ENCODE results near the gene CCNE1. TPM values are rescaled to one million over a fixed set of nuclear protein-coding genes. Genes with fewer than 3 reads are reported as not detected.
"Not testable (repeated sequence)": the region's sequence is repeated elsewhere in the genome, so short reads cannot be mapped to it uniquely, and the experiment has no call there.

CCNE1 gene
- total and polyA plus RNA-seq, 3 experiments from 2014 or later = 1.3 to 33.9 (median 30.3) TPM

DNA sequence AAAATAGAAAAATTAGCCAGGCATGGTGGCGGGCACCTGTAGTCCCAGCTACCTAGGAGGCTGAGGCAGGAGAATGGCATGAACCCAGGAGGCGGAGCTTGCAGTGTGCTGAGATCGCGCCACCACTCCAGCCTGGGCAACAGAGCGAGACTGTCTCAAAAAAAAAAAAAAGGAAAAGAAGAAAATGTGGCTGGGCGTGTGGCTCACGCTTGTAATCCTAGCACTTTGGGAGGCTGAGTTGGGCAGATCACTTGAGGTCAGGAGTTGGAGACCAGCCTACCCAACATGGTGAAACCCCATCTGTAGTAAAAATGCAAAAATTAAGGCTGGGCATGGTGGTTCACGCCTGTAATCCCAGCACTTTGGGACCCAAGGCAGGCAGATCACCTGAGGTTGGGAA lies 13.5 kb downstream of the CCNE1 start:
- H3K36me3 ChIP-seq (ENCODE audit: insufficient read depth, low read length); H3K4me1 ChIP-seq (ENCODE audit: insufficient read depth, low read length); H3K4me3 Mint-ChIP-seq; H3K27ac ChIP-seq (ENCODE audit: low read depth, low read length); H3K4me1 Mint-ChIP-seq; DNase-seq; CTCF ChIA-PET; H3K4me3 ChIP-seq (ENCODE audit: low read length); H3K27me3 Mint-ChIP-seq; H3K27me3 ChIP-seq (ENCODE audit: insufficient read depth, low read length, poor library complexity, severe bottlenecking); H3K9me3 Mint-ChIP-seq; H3K9me3 ChIP-seq (ENCODE audit: low read length); POLR2A ChIA-PET; H3K27ac Mint-ChIP-seq: not testable (repeated sequence)
- H3K36me3 Mint-ChIP-seq = peaks cover 0 to 13% (median 8%) of the 10 kb centered on the region in 3 donors

DNA sequence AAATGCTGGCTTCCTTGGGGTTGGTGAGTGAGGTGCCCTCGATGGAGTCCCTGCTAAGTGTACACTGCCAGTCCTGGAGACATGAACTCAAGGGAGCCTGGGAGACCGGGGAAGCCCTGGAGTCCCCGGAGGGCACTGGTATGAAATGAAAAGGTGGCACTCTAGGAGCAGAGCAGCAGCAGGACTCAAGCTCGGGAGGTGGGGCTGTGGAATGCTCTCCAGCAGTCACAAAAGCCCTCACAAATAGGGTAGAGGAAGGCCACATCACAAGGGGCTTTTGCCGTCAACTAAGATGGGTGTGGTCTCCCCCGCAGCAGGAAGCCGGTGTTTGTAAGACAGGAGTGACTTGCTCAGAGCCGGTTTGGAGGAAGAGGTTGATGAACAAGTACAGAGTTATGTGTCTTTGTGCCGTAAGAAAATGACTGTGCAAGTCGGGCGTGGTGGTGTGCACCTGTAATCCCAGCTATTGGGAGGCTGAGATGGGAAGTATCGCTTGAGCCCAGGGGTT lies 19.3 kb downstream of the CCNE1 start:
- ChIA-PET CTCF (interaction anchor here (1.3 to 2.5 kb wide), 2 partner anchors 13 to 71 kb away, joined by 4 to 8 read pairs; no protein-coding TSS in a partner anchor), POLR2A (no interaction called here)
- Mint-ChIP-seq H3K27me3 (no peaks in the 10 kb centered on the region), H3K4me3 (peak overlapping the region; percentile 33 to 87 (median 82)), H3K4me1 (peaks cover 26 to 31% (median 27%) of the 10 kb centered on the region in 3 donors), H3K36me3 (no peaks in the 10 kb centered on the region), H3K9me3 (no peaks in the 10 kb centered on the region), H3K27ac (peak overlapping the region; percentile 65 to 97 (median 93))
- DNase-seq = peak in 4 of 5 donors; percentile 21 to 86 (median 70)
- Histone ChIP-seq H3K36me3 (ENCODE audit: insufficient read depth, low read length) (no peaks in the 10 kb centered on the region), H3K27ac (ENCODE audit: low read depth, low read length) (no peak overlapping the region), H3K4me1 (ENCODE audit: insufficient read depth, low read length) (peaks cover 40% of the 10 kb centered on the region), H3K27me3 (ENCODE audit: insufficient read depth, low read length, poor library complexity, severe bottlenecking) (no peaks in the 10 kb centered on the region), H3K4me3 (ENCODE audit: low read length) (peak overlapping the region; percentile 58), H3K9me3 (ENCODE audit: low read length) (no peaks in the 10 kb centered on the region)

DNA sequence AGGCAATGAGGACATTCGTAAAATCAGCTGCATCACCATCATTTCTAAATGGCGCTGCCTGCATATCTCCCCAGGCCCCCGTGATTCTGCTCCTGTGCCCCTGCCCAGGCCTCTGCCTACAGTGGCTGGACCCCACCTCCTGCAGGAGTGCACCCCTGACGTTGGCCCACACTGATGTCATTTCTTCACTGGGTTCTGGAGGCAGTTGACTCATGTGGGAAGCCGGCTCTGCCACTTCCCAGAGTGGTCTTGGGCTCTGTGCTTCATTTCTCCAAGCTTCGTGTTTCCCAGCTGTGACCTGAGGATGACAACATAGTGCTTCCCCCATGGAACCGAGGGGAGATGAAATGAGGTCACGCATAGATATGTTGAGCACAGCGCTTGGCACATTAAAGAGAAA lies 19.9 kb downstream of the CCNE1 start:
- no peak overlapping the region for H3K27ac ChIP-seq (ENCODE audit: low read depth, low read length)
- Mint-ChIP-seq H3K36me3 (no peaks in the 10 kb centered on the region), H3K27ac (peak overlapping the region; percentile 65 to 97 (median 93)), H3K27me3 (no peaks in the 10 kb centered on the region), H3K4me3 (peak overlapping the region; percentile 33 to 87 (median 82)), H3K4me1 (peaks cover 28 to 35% (median 32%) of the 10 kb centered on the region in 3 donors), H3K9me3 (no peaks in the 10 kb centered on the region)
- CTCF ChIA-PET = interaction anchor here (0.9 to 2.5 kb wide), 4 partner anchors 12 to 115 kb away, joined by 3 to 8 read pairs (median 4); no protein-coding TSS in a partner anchor
- H3K36me3 ChIP-seq (ENCODE audit: insufficient read depth, low read length) = no peaks in the 10 kb centered on the region
- no peak for DNase-seq
- POLR2A ChIA-PET = no interaction called here
- H3K4me1 ChIP-seq (ENCODE audit: insufficient read depth, low read length) = peaks cover 45% of the 10 kb centered on the region
- no peaks in the 10 kb centered on the region for H3K27me3 ChIP-seq (ENCODE audit: insufficient read depth, low read length, poor library complexity, severe bottlenecking)
- H3K9me3 ChIP-seq (ENCODE audit: low read length) = no peaks in the 10 kb centered on the region
- peak overlapping the region; percentile 58 for H3K4me3 ChIP-seq (ENCODE audit: low read length)

- H3K27ac ChIP-seq (ENCODE audit: low read depth, low read length) = no peak overlapping the region
- H3K4me1 ChIP-seq (ENCODE audit: insufficient read depth, low read length) = peaks cover 56% of the 10 kb centered on the region
- H3K36me3 ChIP-seq (ENCODE audit: insufficient read depth, low read length) = no peaks in the 10 kb centered on the region
- H3K27me3 Mint-ChIP-seq = peaks cover 0 to 3% of the 10 kb centered on the region in 2 donors
- no peaks in the 10 kb centered on the region for H3K36me3 Mint-ChIP-seq
- H3K4me3 ChIP-seq (ENCODE audit: low read length) = no peak overlapping the region
- DNase-seq = no peak
- no peaks in the 10 kb centered on the region for H3K9me3 Mint-ChIP-seq
- ChIA-PET POLR2A (no interaction called here), CTCF (interaction anchor here (1.3 to 2.5 kb wide), 3 partner anchors 11 to 116 kb away, joined by 5 to 8 read pairs (median 5); no protein-coding TSS in a partner anchor)
- H3K4me1 Mint-ChIP-seq = peaks cover 37 to 46% (median 43%) of the 10 kb centered on the region in 3 donors
- no peaks in the 10 kb centered on the region for H3K9me3 ChIP-seq (ENCODE audit: low read length)
- H3K4me3 Mint-ChIP-seq = no peak overlapping the region
- peak overlapping the region in 1 of 8 donors; percentile 38 for H3K27ac Mint-ChIP-seq
- no peaks in the 10 kb centered on the region for H3K27me3 ChIP-seq (ENCODE audit: insufficient read depth, low read length, poor library complexity, severe bottlenecking)
Measured at GRCh38 chr19:29832801-29833200, 21.0 kb downstream of the CCNE1 start.

DNA sequence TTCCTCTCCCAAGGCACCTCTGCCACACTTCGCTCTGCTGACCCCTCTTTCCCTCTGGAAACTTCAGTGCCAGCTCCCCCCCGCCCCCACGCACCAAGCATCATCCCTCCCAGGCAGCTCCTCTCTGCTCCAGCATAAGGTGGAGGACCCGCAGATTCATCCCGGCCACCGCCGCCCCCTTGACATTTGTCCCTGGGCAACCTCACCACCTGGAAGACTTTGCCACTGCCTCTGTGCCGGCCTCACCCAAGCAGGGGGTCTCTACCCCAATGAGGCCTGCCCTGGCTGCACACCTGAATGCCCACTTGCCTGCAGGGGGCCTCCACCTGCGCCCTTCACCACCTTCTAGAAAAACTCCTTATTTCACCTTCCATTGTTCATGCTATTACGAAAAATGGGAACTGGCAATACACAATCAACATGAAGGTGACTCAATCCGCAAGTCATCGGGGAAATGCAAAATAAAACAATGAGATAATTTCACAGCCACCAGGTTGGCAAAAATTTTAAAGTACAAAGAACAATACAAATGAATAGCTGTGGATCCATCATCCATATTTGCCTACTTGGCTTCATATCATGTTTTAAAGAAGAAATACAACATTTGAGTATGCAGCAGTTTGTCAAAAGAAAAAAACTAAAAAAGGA lies 21.9 kb downstream of the CCNE1 start:
- Histone ChIP-seq H3K27ac (ENCODE audit: low read depth, low read length) (no peak overlapping the region), H3K4me1 (ENCODE audit: insufficient read depth, low read length) (peaks cover 59% of the 10 kb centered on the region), H3K36me3 (ENCODE audit: insufficient read depth, low read length) (no peaks in the 10 kb centered on the region), H3K4me3 (ENCODE audit: low read length) (no peak overlapping the region), H3K9me3 (ENCODE audit: low read length) (no peaks in the 10 kb centered on the region), H3K27me3 (ENCODE audit: insufficient read depth, low read length, poor library complexity, severe bottlenecking) (no peaks in the 10 kb centered on the region)
- Mint-ChIP-seq H3K27me3 (peaks cover 0 to 3% of the 10 kb centered on the region in 2 donors), H3K27ac (peak overlapping the region in 4 of 8 donors; percentile 19 to 68 (median 44)), H3K4me1 (peaks cover 37 to 48% (median 46%) of the 10 kb centered on the region in 3 donors), H3K4me3 (peak overlapping the region in 2 of 7 donors; percentile 19 to 79), H3K36me3 (no peaks in the 10 kb centered on the region), H3K9me3 (no peaks in the 10 kb centered on the region)
- CTCF ChIA-PET = interaction anchor here (2.1 kb wide), 1 partner anchor 74 kb away, joined by 5 read pairs; no protein-coding TSS in a partner anchor
- DNase-seq = no peak
- POLR2A ChIA-PET = no interaction called here

- Histone ChIP-seq H3K9me3 (ENCODE audit: low read length) (no peaks in the 10 kb centered on the region), H3K4me1 (ENCODE audit: insufficient read depth, low read length) (peaks cover 58% of the 10 kb centered on the region), H3K36me3 (ENCODE audit: insufficient read depth, low read length) (no peaks in the 10 kb centered on the region), H3K27ac (ENCODE audit: low read depth, low read length) (no peak overlapping the region), H3K27me3 (ENCODE audit: insufficient read depth, low read length, poor library complexity, severe bottlenecking) (no peaks in the 10 kb centered on the region), H3K4me3 (ENCODE audit: low read length) (no peak overlapping the region)
- DNase-seq = no peak
- Mint-ChIP-seq H3K4me1 (peaks cover 37 to 46% (median 43%) of the 10 kb centered on the region in 3 donors), H3K9me3 (no peaks in the 10 kb centered on the region), H3K27me3 (peaks cover 0 to 3% of the 10 kb centered on the region in 2 donors), H3K36me3 (no peaks in the 10 kb centered on the region), H3K27ac (no peak overlapping the region), H3K4me3 (peak overlapping the region in 1 of 7 donors; percentile 35)
- POLR2A ChIA-PET = interaction anchor here (0.7 kb wide), 1 partner anchor 169 kb away, joined by 14 read pairs; no protein-coding TSS in a partner anchor
- CTCF ChIA-PET = interaction anchor here (0.6 to 2.1 kb wide), 2 partner anchors 35 to 76 kb away, joined by 3 to 5 read pairs; no protein-coding TSS in a partner anchor
Measured at GRCh38 chr19:29834991-29835846, 23.4 kb downstream of the CCNE1 start.

DNA sequence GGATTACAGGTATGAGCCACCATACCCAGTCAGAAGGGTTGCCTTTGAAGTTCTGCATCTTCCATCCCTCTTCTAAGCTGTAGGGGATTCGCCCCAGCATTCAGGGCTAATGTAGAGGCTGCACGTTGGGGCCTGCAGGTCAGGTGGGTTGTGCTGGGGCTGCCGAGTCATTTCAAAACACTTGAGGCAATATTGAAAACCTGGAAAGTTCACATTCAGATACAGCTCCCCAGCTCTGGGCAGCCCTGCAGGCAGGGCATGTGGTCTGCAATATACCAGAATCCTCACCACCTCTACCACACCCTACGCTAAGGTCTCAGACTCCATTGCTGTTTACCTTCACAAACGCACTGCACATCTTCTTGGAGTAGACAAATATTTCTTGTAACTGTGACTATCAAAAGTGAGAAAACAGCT lies 24.6 kb downstream of the CCNE1 start:
- Mint-ChIP-seq H3K9me3 (no peaks in the 10 kb centered on the region), H3K4me3 (peak overlapping the region in 1 of 7 donors; percentile 26), H3K4me1 (peaks cover 26 to 34% (median 31%) of the 10 kb centered on the region in 3 donors), H3K27ac (peak overlapping the region in 4 of 8 donors; percentile 23 to 95 (median 88)), H3K36me3 (no peaks in the 10 kb centered on the region), H3K27me3 (peaks cover 0 to 6% of the 10 kb centered on the region in 2 donors)
- Histone ChIP-seq H3K27ac (ENCODE audit: low read depth, low read length) (no peak overlapping the region), H3K4me3 (ENCODE audit: low read length) (no peak overlapping the region), H3K27me3 (ENCODE audit: insufficient read depth, low read length, poor library complexity, severe bottlenecking) (no peaks in the 10 kb centered on the region), H3K9me3 (ENCODE audit: low read length) (no peaks in the 10 kb centered on the region), H3K36me3 (ENCODE audit: insufficient read depth, low read length) (no peaks in the 10 kb centered on the region), H3K4me1 (ENCODE audit: insufficient read depth, low read length) (peaks cover 46% of the 10 kb centered on the region)
- CTCF ChIA-PET = no interaction called here
- POLR2A ChIA-PET = no interaction called here
- no peak for DNase-seq

Measured in CD8-positive, alpha-beta memory T cell (primary cell).